HFF-Myc (cell line): ENCODE data around the gene CKLF.

Experiments used
- DNase-seq: peaks from one replicate; pipeline ENCODE4 v3.0.0-alpha.2; 2011; ENCODE audit warnings: low read depth; ENCODE audit errors: extremely low read depth
- H3K4me3 ChIP-seq: replicated peaks from 2 replicates; pipeline ENCODE4 v1.5.1; 2011; ENCODE audit warnings: low read depth, mild to moderate bottlenecking, control low read depth, low read length
- TF ChIP-seq, protein P1 (sequence below): IDR thresholded peaks from 2 replicates; pipeline ENCODE4 v1.5.1; 2012; ENCODE audit warnings: mild to moderate bottlenecking, low read depth, low read length, control low read depth; ENCODE audit errors: missing control alignments

CKLF gene

DNA sequence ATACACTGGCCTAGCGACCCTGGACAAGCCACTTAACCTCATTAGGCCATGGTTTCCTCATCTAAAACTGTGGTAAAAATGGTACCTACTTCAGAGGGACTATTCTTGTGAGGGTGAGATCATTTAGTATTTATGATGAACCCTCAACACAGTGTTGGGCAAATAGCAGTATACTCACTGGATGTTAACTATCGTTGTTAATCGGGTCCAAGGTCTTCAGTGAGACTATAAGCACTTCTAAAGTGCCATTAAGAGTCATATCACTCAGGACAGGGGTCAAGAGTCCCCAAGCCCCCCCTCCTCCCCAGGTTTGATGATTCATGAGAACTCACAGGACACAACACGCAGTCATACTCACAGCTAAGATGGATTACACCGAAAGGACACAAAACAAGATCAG, 13.5 kb upstream of the CKLF start:
- TF ChIP-seq, protein P1, sequence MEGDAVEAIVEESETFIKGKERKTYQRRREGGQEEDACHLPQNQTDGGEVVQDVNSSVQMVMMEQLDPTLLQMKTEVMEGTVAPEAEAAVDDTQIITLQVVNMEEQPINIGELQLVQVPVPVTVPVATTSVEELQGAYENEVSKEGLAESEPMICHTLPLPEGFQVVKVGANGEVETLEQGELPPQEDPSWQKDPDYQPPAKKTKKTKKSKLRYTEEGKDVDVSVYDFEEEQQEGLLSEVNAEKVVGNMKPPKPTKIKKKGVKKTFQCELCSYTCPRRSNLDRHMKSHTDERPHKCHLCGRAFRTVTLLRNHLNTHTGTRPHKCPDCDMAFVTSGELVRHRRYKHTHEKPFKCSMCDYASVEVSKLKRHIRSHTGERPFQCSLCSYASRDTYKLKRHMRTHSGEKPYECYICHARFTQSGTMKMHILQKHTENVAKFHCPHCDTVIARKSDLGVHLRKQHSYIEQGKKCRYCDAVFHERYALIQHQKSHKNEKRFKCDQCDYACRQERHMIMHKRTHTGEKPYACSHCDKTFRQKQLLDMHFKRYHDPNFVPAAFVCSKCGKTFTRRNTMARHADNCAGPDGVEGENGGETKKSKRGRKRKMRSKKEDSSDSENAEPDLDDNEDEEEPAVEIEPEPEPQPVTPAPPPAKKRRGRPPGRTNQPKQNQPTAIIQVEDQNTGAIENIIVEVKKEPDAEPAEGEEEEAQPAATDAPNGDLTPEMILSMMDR, result no peak
- DNase-seq, result no peak
- no peak overlapping the region for H3K4me3 ChIP-seq

DNA sequence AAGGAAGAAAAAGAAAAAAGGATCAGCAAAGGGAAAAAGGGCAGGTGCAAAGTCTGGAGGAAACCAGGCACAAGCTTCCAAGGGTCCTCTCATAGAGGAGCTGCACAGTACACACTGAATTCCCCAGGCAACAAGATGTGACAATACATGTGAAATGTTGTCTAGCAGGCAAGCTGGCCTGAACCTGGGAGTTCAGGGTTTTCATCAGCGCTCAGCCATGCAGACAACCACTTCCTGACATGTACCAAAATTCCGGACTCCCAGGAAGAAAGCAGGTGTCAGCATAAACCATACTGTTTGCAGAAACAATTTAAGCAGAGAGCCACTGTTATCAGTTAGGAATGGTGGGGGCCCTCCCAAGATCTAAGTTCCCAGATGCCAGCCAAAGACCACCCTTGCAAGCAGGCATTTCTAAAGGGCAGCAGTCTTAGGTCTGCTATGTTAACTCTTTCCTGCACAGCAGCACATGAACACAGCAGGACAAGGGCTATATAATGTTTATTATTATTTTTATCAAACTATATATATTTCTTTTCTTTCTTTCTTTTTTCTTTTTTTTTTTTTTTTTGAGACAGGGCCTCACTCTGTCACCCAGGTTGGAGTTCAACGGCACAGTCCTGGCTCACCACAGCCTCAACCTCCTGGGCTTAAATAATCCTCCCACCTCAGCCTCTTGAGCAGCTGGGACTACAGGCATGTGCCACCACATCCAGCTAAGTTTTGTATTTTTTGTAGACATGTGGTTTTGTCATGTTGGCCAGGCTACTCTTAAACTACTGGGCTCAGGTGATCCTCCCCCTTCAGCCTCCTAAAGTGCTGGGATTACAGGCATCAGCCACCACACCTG, 12.5 kb upstream of the CKLF start:
- DNase-seq, result no peak
- H3K4me3 ChIP-seq, result no peak overlapping the region
- TF ChIP-seq, protein P1, result no peak

DNA sequence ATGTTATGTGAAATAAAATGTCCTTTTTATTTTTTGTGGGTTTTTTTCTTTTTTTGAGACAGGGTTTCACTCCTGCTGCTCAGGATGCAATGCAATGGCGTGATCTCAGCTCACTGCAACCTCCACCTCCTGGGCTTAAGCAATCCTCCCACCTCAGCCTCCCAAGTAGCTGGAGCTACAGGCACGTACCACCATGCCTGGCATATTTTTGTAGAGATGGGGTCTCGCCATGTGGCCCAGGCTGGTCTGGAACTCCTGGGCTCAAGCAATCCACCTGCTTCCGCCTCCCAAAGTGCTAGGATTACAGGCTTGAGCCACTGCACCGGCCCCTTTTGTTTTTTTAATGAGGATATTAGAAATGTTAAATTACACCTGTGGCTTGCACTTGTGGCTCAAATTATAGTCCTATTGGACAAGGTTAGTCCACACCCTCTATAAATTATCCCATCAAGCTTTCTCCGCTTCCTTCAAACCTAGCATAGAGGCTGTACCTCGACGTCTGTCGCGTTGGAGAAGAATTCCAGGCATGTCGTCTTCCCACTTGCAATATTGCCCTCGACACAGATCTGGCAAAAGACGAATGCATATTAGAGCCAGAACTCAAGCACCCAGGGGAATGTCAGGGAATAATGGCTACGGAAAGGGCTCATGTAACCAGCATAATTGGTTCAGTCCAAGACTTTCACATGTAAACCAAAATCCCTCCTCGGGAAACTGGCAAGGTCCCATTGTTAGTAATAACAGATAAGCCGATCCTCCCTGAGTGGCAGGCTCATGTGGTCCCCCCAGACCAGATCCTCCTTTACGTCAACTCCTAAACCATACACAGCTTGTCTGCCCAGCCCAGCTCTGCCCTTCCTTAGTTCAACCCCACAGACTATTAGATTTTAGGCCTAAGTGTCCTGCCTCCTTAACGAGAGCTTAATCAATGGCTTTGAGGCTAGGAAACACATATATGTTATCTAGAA, 10.7 kb upstream of the CKLF start:
- TF ChIP-seq, protein P1, result no peak
- DNase-seq, result no peak
- H3K4me3 ChIP-seq, result no peak overlapping the region

DNA sequence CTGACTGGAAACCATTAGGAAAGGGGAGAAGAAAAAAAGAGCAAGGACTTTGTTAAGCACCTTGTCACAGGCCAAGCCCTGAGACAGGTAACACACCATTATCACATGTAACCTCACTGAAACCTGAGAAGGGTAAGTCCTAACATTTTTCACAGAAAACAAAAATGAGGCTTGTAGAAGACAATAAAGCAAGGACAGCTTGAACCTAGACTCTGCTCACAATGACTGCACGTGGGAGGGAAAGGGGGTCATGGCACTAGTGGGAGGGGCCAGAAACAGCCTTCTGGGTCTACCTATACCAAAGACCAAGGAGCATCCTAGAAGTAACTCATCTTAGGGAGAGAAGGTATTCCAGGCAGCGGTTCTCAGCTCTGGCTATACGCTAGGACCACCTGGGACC, 10.0 kb upstream of the CKLF start:
- DNase-seq, result no peak
- TF ChIP-seq, protein P1, result no peak
- H3K4me3 ChIP-seq, result no peak overlapping the region

DNA sequence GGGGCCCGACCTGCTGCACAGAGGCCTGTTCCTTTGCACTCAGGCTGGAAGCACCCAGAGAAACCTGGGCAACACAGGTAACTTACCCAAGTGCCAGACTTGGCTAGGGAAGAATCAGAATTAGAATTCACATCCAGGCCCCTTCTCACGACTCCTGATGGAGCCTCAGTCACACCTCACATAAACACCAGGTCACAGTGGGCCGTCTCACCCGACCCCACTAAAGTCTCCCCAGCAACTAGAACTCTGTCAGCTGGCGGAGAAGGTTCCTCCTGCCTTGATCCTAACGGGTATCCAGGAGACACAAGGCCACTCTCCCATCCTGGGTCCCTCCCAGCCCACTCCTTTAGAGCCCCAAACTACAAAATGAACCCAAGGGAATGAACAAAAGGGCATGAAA, 8.8 kb upstream of the CKLF start:
- no peak for DNase-seq
- TF ChIP-seq, protein P1, result no peak
- no peak overlapping the region for H3K4me3 ChIP-seq

DNA sequence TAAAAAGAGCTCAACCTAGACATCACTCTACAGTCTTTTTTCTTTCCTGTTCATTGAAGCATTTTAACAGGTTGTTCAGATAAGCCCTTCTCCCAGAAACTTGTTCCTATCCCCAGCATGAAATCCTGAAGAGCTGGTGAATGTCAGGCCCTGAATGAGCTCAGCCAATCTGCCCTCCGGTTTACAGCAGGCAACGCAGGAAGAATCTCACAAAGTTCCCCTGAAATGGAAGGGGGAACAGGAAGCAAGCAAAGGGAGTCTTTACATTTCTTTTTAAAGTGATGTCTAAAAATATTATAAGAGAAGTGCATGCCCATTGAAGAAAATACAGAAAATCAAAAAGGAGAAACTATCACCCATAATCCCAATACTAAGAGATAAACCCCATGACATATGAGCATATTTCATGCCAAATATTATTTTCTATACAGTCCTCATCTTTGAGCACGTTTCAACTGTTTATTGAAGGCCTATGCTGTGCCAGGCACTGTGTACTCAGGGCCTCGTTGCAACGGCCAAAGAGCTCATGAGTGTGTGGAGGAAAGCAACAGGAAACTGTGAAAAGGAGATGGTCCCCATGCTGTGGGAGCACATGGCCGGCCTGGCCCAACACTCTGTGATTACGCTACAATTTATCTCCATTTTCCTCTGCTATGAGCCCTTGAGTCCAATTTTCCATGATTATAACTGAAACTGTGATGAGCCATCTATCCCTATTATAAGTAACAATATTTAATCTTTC, 8.2 kb upstream of the CKLF start:
- no peak for DNase-seq
- H3K4me3 ChIP-seq, result no peak overlapping the region
- TF ChIP-seq, protein P1, result no peak
